Stimulated activated CD4-positive, alpha-beta T cell treated with anti-CD3 and anti-CD28 coated beads, Interleukin-4, amount 100 ng/mL, for 4 hours (primary cell): ENCODE results near the gene EIF3I.

ENCODE experiments used
- DNase-seq, 2 experiments: peaks; one replicate each; pipeline ENCODE4 v3.0.0-alpha.2; 2020

EIF3I gene

GRCh38 chr1:32221980-32222755 is at the start of gene EIF3I, which contains the start of gene TMEM234:
EIF3I (plus strand) TSS chr1:32222407; CDS start chr1:32222442, 35 bp downstream.
TMEM234 (minus strand) TSS chr1:32222353; CDS start chr1:32222322, 31 bp downstream.
- peak; percentile 84 to 93 for DNase-seq

- DNase-seq = no peak
Measured at GRCh38 chr1:32172621-32173245, 49.5 kb upstream of the EIF3I start.

DNA sequence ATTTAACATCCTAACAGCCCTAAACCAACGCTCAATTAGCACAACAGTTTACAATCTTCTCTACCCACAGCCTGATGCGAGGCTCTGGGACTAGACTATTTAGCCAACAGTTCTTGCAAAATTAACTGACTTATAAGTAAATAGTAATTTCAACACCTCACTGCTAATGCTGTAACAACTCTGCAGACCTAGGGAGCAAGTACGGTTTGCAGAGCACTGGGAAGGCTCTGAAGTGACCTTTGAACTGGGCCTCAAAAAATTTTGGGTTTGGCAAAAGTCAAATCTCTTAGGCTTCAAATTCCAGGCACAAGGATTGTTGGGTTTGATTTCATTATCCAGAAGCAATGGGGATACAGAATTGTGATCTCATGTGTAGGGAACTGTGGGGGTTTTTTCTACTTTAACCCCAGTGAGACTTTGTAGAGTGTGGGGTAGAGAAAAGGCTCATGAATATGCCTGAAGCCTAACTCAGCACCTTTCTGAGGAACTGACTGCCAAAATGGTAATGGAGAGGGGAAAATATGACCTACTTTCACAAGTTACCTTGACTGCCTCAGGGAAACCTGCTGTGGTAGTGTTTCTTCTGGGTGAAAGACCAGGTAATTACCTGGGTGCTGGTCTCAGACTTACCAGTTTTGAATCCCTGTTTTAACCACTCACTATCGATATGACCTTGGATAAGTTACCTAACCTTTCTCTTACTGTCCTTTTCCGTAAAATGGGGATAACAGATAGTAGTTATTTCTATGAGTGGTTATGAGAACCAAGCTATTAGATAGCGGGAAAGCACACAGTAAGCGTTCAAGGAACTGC is 43.6 kb upstream of the EIF3I start:
- DNase-seq = no peak

- DNase-seq = no peak
Measured at GRCh38 chr1:32179193-32179442, 43.1 kb upstream of the EIF3I start.

DNA sequence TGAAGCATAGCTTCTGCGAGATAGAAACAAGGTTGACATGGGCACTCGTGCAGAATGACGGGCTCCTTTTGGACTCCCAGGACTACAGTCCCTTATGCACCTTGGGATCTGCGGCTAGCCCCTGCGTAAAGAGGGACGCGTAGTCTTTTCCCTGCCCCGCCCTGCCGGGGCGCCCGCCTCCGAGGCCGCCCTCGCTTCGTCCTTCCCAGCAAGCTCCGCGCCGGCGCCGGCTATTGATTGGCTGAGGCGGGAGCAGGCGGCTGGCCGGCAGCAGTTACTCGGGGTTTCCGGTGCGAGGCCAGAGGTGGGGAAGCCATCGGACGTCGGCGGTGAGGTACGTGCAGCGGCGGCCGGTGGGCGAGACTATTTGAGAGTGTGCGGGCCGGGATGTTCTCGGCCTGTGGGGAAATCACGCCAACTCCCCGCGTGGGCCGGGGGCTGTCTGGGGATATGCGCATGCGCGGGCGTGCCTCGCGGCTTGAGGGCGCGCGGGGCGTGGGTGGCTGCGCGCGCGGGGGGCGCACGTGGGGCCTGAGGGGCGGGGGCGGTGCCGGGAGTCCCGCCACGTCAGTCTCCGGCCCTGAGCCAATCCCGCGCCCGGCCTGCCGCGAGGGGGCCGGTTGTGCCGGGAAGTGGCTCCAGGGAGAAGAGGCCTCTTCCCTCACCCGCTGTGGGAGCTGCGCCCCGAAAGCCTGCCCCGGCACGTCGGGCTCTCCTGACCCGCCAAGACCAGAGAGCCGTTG is 42.6 kb upstream of the EIF3I start, which contains the start of gene TXLNA:
TSS of gene TXLNA (plus strand) at position 233 of the 743 bp plus-strand sequence. CDS start 671 bp downstream, outside the sequence.
- DNase-seq = peak; percentile 89

- DNase-seq = peak; percentile 10 to 32
Measured at GRCh38 chr1:32180186-32181060, 41.8 kb upstream of the EIF3I start.

GRCh38 chr1:32181065-32181464 is 41.1 kb upstream of the EIF3I start:
- DNase-seq = no peak

- no peak for DNase-seq
Measured at GRCh38 chr1:32181563-32181962, 40.6 kb upstream of the EIF3I start.

DNA sequence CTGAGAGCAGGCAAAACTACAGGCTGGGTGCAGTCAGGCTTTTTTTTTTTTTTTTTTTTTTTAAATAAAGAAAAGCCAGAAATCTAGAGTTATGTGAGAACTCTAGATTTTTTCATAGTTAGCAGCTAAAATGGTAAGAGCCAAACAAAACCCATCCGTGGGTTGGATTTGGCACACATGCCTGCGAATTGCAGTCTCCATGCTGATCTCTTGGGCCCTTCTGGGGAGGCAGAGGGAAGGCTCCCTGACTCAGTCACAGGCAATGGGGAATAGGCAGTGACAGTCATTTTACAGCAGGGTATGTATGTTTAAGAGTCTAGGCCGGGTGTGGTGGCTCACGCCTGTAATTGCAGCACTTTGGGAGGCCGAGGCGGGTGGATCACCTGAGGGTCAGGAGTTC is 40.1 kb upstream of the EIF3I start:
- DNase-seq = no peak

DNA sequence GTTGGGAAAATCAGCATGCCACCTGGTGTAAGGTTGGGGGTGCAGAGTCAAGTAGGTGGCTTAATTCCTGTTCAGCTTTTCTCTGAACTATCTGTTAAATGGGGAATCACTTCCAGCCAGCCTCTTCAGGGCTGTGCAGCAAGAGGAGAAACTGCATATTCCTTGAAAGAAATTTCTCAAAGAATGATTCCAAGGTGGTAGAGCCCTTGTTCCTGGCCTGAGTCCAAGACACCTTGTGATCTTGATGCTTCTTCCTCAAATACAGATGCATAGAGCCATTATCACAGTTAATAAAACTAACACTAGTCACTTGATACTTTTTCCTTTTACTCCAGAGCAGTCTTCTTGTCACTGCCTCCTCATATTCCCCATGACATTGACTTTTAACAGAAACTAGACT is 37.6 kb upstream of the EIF3I start:
- DNase-seq = no peak

DNA sequence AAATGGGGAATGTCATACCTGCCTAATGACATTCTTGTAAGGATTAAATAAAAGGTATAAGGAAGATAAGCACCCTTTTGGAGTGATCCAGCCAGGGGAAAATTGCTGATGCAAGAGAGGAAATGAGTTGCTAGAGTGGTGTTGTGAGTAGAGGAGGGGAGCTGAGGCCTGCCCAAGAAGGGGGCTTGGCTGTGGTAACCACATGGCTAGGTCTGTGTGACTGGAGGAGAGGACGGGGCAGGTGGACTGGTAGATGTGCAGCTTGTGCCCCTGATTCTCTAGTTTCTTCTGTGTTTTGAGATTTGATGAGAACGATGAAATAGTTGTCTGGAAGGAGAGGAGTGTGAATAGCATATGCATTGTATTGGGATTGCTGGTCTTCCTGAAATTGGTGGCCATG is 36.1 kb upstream of the EIF3I start:
- no peak for DNase-seq

DNA sequence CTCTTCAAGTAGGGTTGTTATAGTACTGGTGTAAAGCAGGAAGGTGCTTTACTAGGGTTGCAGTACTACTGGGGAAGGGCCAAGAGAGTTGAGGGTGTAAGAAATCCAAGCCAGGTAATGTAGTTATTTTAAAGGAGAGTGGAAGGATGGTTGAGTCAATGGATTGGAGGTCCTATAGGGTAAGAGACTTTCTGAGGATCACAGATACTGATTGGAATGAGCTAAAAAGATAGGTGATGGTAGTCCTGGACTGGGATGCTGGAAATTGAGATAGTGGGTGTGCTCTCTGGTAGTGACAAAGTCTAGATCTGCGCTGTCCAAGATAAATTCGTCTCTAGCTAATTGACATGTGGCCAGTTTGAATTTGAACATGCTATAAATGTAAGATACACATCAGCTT is 35.7 kb upstream of the EIF3I start:
- DNase-seq = no peak

DNA sequence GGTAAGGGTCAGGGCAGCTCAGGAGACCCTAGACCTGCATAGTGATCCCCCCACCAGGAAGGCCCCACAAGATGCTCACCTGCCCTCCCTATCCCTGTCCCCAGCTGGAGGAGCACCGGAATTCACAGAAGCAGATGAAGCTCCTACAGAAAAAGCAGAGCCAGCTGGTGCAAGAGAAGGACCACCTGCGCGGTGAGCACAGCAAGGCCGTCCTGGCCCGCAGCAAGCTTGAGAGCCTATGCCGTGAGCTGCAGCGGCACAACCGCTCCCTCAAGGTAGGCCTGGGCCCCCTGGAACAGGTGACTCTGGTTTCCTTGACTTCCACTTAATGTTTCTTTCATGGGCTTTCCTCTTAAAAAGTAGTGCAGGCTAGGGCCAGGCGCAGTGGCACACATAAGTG is 34.4 kb upstream of the EIF3I start:
- DNase-seq = no peak

DNA sequence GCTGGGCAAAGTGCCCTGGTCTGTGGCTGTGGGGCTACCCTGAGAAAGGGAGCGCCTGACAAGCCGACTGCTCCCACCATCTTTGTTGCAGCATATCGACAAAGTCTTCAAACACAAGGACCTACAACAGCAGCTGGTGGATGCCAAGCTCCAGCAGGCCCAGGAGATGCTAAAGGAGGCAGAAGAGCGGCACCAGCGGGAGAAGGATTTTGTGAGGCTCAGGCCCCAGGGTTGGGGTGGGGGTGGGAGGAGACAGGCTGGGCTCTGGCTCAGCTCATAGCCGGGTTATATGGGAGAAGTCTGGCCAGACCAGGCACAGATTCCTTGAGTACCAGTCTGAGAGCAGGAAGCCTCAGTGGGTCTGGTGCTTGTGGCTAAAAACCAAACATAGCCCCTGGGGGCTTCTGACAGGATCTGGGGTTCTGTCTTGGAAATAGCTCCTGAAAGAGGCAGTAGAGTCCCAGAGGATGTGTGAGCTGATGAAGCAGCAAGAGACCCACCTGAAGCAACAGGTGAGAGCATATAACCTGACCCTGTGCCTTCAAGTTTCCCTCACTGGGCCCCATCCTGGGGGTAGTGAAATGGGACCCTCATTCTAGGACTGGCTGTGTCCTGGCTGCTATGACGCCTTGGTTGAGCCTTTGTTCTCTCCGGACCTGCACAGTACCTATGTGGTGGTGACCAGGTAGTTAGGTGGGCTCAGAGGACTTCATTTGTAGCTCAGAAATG is 29.8 kb upstream of the EIF3I start:
- no peak for DNase-seq

- DNase-seq = no peak
Measured at GRCh38 chr1:32194984-32195383, 27.2 kb upstream of the EIF3I start.

DNA sequence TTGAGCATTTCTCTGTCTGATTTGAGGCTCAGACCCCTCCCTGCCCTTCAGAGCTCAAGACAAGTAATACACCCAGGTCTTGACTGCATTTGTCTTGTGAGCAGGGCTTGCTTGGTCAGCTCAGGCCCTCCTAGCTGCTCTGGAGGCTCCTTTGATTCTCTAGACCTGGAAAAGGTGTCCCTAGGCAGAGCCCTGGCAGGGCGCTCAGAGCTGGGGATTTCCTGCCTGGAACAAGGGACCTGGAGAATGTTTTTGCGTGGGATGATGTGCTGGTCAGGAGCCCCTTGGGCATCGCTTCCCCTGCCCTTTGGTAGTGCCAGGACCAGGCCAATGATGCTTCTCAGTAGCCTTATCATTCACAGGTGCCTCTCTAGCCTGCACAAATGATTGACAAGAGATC is 26.7 kb upstream of the EIF3I start:
- DNase-seq = no peak

GRCh38 chr1:32195972-32196823 is 26.0 kb upstream of the EIF3I start:
- no peak for DNase-seq

GRCh38 chr1:32197074-32197473 is 25.1 kb upstream of the EIF3I start:
- no peak for DNase-seq

GRCh38 chr1:32197837-32198236 is 24.4 kb upstream of the EIF3I start:
- DNase-seq = no peak
